PC-3 (cell line): ENCODE results near the gene TMEM52B.

Experiments used
- CTCF ChIP-seq: fragments of 300-600 bp; sonication (generic); conservative IDR thresholded peaks from 2 replicates; pipeline ENCODE4 v1.5.1; 2017; ENCODE audit warnings: antibody characterized with exemption, low read depth, mild to moderate bottlenecking, low read length
- EZH2 ChIP-seq: fragments of 300-600 bp; sonication (generic); IDR thresholded peaks from one replicate; pipeline ENCODE4 v1.6.1; 2017; ENCODE audit warnings: antibody characterized with exemption, mild to moderate bottlenecking, low read length; ENCODE audit not compliant: unreplicated experiment

- peak; percentile 73 for TF ChIP-seq CTCF
- no peak for TF ChIP-seq EZH2
These were observed 25.3 kb upstream of the TMEM52B start for GRCh38 chr12:10153271-10154144.
